GM12872 (cell line): ENCODE results near the gene TTC23.

ENCODE experiments used
- CTCF ChIP-seq: IDR thresholded peaks from 3 replicates; pipeline ENCODE4 v1.5.1; 2011; ENCODE audit warnings: low read depth, mild to moderate bottlenecking, low read length, moderate library complexity; ENCODE audit not compliant: insufficient read depth

The TTC23 gene

GRCh38 chr15:99249270-99249841 lies at the start of gene TTC23:
TSS of gene TTC23 (minus strand) at chr15:99249581. CDS start at chr15:99228712, 20,869 bp downstream.
- no peak for TF ChIP-seq CTCF

- TF ChIP-seq CTCF = no peak
Observed at GRCh38 chr15:99296386-99296785, 47.0 kb upstream of the TTC23 start.

- no peak for TF ChIP-seq CTCF
Observed at GRCh38 chr15:99295840-99296239, 46.5 kb upstream of the TTC23 start.

- TF ChIP-seq CTCF = no peak
Observed at GRCh38 chr15:99291643-99292042, 42.3 kb upstream of the TTC23 start.

- no peak for TF ChIP-seq CTCF
Observed at GRCh38 chr15:99283717-99284116, 34.3 kb upstream of the TTC23 start.

GRCh38 chr15:99282586-99282985 lies 33.2 kb upstream of the TTC23 start:
- no peak for TF ChIP-seq CTCF

- TF ChIP-seq CTCF = no peak
Observed at GRCh38 chr15:99282121-99282520, 32.7 kb upstream of the TTC23 start.

- TF ChIP-seq CTCF = no peak
Observed at GRCh38 chr15:99279827-99280226, 30.4 kb upstream of the TTC23 start.
